Non-pigmented ciliary epithelial cell (primary cell): ENCODE measurements around the gene MYBPC1.

ENCODE experiments used
- DNase-seq: peaks from one replicate; pipeline ENCODE4 v3.0.0-alpha.2; 2010; ENCODE audit warnings: low read depth

The MYBPC1 gene

DNA sequence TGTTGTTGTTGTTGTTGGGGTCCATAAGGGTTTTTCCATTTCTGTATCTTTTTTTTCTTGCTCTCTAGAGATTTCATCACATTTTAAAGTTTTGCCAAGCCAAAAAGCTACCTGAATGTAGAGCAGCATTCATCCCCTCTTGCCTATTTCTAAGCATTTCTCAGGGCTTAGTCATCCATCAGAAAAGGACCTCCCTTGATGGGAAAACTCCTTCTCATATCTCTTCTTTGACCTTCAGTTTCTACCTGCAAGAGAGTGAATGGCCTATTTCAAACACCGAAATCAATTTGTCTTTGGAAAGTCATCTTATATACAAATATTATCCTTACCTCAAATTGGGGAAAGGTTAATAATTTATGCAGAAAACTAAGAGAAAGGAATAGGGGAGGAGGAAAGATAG lies 4.5 kb downstream of the MYBPC1 start:
- DNase-seq: no peak

GRCh38 chr12:101599771-101600484 lies 5.2 kb downstream of the MYBPC1 start:
- DNase-seq: no peak

- DNase-seq: no peak
These were observed 9.4 kb downstream of the MYBPC1 start for GRCh38 chr12:101604132-101604531.

GRCh38 chr12:101607894-101608293 lies 13.1 kb downstream of the MYBPC1 start:
- DNase-seq: no peak

DNA sequence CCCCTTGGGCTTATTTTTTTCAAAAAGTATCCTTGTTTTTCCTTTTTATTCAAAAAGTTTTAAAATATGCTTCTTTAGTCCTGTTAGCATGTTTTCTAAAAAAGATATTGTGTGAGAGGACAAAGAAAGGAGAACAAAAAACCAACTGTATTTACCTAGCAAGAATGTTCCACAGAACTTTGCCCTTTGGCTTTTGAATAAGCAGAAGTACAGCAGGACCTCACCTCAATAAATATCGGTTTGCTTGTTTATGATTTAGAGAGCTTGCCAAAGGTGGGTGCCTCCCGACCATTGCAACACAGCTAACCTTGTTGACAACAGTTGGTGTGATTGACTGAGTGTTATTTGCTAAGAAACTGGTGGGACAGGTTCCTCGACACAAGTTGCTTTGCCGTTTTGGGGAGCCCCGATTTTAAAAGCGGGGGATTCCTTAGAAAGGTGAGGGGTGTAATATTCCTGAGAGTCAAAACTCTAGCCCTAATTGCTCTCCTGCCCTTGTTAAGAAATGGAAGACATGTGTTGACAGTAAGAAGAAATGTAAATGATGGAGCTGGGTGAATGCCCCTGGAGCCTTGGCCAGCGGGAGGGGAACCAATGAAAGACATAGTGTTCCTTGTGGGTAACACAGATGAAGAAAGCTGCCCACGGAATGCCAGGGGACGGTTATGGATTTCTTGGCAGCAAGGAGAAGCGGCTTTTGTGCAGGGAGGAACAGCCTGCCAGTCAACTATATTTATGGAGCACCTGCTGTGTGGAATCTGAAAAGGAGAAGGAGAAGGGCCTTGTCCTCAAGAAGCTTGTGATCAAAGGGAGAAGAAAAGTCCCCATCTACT lies 13.7 kb downstream of the MYBPC1 start:
- DNase-seq: no peak

DNA sequence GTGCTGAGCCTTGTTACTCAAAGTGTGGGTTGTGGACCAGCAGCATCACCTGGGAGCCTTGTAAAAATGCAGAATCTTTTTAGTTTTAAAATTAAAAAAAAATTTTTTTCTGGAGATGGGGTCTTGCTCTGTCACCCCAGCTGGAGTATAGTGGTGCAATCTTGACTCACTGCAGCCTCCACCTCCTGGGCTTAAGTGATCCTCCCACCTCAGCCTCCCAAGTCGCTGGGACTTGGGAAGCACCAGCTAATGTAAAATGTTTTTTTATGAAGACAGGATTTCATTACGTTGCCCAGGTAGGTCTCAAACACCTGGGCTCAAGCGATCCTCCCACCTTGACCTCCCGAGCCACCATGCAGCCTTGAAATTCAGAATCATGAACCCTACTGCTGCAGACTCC lies 14.4 kb downstream of the MYBPC1 start:
- DNase-seq: no peak

DNA sequence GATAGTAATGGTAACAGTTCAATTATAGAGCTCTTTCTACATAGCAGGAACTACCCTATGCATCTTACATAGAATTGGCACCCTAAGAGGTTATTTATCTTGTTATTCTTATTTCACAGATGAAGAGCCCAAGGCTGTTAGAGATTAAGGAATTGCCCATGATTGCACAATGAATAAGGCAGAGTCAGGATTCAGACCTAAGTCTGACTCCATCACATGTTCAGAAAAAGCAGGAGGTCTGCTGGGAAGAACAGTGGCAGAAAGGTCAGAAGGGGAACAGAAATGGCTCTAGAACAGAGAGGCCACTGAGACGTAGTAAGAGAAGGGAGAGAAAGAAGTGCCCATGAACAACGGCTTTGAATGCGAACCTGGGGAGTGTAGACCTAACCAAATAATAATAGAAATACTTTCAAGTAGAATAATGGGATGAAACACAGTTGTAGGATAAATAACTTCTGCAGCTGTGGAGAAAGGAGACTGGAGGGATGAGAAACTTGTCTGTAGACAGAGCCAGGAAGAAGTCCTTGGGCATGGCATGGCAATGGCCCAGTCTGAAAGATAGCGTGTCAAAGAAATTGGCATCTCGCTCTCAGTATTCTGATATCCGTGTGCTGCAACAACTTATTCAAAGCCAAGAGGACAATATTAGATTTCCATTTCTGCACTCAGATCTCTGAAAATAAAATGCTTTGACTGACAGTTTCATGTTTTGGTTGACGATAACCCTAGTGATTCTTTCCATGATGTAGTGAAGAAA lies 17.6 kb downstream of the MYBPC1 start:
- DNase-seq: no peak

DNA sequence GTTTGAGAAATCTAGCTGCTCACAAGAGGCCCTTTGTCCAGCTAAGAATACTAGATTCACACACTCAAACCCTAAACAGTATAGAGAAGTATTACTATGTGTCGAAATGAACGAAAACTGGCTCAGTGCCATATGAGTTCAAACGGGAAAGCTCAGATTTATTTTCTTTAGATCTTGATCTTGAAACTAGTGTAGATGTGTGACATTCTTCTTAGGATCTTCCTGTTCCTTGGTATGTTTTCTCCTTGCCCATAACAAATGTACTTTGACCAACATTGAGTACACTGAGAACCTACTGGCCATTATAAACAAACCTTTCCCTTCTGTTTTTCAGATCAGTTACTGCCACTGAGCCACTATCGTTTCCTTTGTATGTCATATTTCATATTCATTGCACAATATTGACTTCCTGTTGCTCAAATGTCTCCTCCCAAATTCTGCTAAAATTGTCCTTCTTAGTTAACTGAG lies 21.3 kb downstream of the MYBPC1 start:
- DNase-seq: no peak

GRCh38 chr12:101619026-101619786 lies 24.4 kb downstream of the MYBPC1 start:
- no peak for DNase-seq

GRCh38 chr12:101619858-101620761 lies 25.3 kb downstream of the MYBPC1 start:
- no peak for DNase-seq

DNA sequence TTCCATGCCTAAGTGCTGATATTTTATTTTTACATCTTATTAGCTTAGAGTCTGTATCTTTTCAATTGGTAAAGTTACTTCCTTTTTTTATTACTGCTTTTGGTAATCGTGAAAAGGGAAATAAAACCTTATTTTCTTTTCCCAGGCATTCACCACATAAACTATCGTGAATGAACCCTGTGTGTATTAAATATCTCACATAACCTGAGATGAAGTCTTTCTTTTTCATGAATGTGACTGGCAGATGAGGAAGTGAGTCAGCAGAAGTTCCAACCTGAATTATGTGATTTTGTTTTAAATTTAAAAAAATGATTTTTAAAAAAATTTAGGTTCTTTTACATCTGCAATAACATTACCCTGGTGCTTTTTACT lies 26.0 kb downstream of the MYBPC1 start:
- DNase-seq: no peak

- no peak for DNase-seq
These were observed 33.9 kb downstream of the MYBPC1 start for GRCh38 chr12:101628676-101629075.

DNA sequence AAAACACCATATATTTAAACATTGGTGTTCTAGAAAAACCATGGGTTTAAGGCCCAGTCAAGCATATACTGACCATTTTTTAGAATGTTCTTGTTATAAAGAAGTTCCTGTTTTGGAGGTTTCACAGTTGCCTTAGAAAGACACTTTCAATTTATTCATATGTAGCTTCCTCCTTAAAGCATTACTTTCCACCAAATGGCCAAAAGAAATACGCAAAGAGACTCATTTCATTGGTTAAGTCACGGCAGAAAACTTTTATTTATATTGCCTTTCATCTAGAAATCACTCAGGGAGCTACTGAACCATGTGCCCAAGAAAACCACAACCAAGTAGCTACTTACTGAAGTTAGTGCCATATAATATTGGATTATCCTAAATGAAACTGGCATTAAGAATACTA lies 40.0 kb downstream of the MYBPC1 start:
- no peak for DNase-seq

DNA sequence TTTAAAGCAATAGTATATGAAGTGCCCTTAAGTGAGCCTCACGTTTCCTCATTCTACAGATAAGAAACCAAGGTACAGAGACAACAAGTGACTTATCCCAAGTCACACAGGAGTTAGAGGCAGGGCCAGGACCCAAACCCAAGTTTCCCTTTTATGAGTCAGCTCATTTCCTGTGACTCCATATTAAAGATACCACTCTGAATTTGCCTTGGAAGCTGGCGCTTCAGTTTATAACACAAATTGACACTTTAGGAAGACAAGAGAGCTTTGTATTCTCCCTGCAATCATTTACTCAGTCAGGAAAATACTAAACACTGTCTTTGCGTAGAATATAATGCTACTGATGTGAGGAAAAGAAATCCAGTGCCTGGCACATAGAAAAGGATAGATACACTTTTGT lies 43.2 kb downstream of the MYBPC1 start:
- no peak for DNase-seq

- DNase-seq: no peak
These were observed 47.6 kb downstream of the MYBPC1 start for GRCh38 chr12:101642115-101643067.

DNA sequence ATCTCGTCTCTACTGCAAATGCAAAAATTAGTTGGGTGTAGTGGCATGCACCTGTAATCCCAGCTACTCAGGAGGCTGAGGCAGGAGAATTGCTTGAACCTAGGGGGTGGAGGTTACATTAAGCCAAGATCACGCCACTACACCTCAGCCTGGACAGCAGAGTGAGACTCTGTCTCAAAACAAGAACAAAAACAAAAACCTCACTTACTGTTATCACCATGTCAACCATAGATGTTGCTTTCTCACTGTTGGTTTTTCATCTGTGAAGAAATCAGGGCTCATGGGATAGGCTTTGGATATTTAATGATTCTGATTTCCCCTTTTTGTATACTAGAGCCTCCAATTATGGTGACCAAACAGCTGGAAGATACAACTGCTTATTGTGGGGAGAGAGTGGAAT lies 52.9 kb downstream of the MYBPC1 start:
- no peak for DNase-seq

GRCh38 chr12:101648195-101648594 lies 53.4 kb downstream of the MYBPC1 start:
- no peak for DNase-seq

GRCh38 chr12:101650346-101651117 lies 55.8 kb downstream of the MYBPC1 start:
- no peak for DNase-seq

DNA sequence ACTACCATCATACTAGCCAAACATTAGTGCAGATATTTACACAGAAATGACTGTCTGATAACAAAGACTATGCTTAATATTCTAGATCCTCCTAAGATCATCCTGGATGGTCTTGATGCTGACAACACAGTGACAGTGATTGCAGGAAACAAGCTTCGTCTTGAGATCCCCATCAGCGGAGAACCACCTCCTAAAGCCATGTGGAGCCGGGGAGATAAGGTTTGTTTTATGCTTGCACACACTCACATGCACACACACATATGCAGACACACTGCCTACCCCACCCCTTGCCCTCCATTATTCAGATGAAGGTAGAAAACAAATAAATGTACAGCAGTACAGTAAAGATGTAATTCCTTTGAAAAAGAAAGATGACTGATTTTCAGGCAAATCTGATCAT lies 58.3 kb downstream of the MYBPC1 start:
- DNase-seq: no peak
